Subcutaneous adipose tissue (tissue), 4 donors: Measurements from ENCODE around the gene ATP8A2. TPM values are rescaled to one million over a fixed set of nuclear protein-coding genes. Genes with fewer than 3 reads are reported as not detected.

Source experiments
- total RNA-seq, 4 donors: library from RNA; depleted of rRNA; stranded (reverse); fragments of >200 nt; gene quantifications; one replicate each; pipeline ENCODE4 v1.1.0, GENCODE V29; 2016
- TF ChIP-seq, protein P1 (sequence below): fragments of 450-650 bp; IDR thresholded peaks from one replicate; pipeline ENCODE4 v1.5.1; 2016; ENCODE audit warnings: low read depth, mild to moderate bottlenecking, control low read depth, antibody characterized with exemption, moderate library complexity

The ATP8A2 gene
- total RNA-seq, 4 donors from 2014 or later: under 0.01 to 0.17 TPM; not detected in 2

DNA sequence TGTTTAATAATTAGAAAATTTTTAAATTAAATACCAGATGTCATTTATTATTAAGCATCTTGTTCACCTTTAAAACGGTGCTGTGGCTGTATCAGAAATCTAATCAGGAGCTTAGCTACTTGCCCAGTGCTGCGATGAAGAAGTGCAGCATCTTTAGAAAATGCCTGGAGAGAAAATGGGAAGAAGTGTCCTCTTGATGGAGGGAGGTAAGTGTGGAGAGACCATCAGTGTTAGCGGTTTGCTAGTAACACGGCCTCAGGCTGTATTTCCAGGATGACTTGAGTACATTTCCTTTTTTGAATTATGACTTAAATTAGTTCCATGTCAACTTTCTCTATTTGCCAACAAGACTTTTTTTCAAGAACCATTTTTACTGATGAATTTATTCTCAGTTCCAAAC is 605.9 kb downstream of the ATP8A2 start:
- TF ChIP-seq, protein P1, sequence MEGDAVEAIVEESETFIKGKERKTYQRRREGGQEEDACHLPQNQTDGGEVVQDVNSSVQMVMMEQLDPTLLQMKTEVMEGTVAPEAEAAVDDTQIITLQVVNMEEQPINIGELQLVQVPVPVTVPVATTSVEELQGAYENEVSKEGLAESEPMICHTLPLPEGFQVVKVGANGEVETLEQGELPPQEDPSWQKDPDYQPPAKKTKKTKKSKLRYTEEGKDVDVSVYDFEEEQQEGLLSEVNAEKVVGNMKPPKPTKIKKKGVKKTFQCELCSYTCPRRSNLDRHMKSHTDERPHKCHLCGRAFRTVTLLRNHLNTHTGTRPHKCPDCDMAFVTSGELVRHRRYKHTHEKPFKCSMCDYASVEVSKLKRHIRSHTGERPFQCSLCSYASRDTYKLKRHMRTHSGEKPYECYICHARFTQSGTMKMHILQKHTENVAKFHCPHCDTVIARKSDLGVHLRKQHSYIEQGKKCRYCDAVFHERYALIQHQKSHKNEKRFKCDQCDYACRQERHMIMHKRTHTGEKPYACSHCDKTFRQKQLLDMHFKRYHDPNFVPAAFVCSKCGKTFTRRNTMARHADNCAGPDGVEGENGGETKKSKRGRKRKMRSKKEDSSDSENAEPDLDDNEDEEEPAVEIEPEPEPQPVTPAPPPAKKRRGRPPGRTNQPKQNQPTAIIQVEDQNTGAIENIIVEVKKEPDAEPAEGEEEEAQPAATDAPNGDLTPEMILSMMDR: no peak

- TF ChIP-seq, protein P1: no peak
Observed at GRCh38 chr13:25978961-25979360, 607.2 kb downstream of the ATP8A2 start.

GRCh38 chr13:25979371-25979770 is 607.6 kb downstream of the ATP8A2 start:
- TF ChIP-seq, protein P1: no peak

DNA sequence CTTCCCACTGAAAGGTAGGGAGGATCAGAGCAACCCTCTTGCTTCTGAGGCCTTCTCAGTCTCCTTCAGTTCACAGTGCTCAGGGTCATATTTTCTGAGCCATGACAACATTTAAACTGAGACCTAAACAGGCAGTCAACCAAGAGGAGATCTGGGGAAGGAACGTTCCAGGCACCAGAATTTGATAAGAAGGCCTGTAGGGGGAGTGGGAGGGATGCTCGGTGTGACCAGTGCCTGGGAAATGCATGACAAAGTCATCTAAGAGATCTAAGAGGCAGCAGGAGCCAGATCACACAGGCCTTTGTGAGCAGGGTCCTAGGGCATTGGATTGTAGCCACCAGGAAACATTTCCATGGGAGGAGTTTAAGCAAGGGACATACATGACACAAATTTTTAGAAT is 608.5 kb downstream of the ATP8A2 start:
- TF ChIP-seq, protein P1: no peak

DNA sequence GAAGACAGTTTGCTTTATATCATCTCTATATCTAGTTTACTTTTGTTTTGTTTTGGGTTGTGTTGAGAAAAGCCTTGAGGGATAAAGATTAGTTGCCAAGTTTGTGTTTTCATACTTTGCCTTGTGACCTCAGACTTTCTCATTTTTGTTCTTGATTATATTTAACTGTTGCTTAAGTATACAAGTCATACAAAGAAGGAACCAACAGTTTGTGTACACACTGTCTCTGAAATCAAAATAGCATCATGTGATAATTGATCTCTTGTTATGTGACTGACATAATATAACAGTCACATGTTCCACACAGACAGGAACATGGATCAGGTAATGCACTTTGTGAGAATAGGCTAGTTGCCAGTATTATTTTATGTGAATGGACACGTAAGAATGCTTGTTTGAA is 609.3 kb downstream of the ATP8A2 start:
- TF ChIP-seq, protein P1: no peak

DNA sequence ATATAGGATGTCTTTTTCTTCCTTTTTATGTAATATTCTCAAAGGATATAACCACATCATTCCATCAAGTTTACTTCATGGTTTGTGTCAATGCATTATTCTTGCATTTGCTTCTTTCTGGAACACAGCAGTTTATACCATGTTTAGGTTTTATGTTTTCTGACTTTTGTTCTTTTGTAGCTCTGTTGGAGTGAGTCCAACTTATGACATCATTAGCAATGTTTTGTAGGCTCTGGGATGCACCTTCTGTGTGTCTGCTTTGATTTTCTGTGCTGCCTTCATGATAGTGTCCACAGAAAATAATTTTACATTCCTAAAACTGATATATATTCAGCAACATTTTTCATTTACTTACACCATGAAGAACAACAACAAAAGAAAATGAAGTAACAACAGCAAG is 611.1 kb downstream of the ATP8A2 start:
- TF ChIP-seq, protein P1: no peak

GRCh38 chr13:25987987-25988386 is 616.2 kb downstream of the ATP8A2 start:
- TF ChIP-seq, protein P1: no peak
